Type B pancreatic cell (in vitro differentiated cells): ENCODE results near the gene SGCA. TPM values are rescaled to one million over a fixed set of nuclear protein-coding genes. Genes with fewer than 3 reads are reported as not detected.
A peak's percentile ranks its signal among the peaks of the same experiment; 100 is the strongest.

Experiments used
- DNase-seq: peaks from one replicate; pipeline ENCODE4 v3.0.0; 2021; ENCODE audit warnings: mixed read lengths; ENCODE audit not compliant: unreplicated experiment; ENCODE audit errors: extremely low spot score
- H3K27ac Mint-ChIP-seq: 2 replicates; pipeline ENCODE4 v1.8.0; 2021; ENCODE audit warnings: mild to moderate bottlenecking, mixed read lengths
- H3K27me3 Mint-ChIP-seq: 2 replicates; pipeline ENCODE4 v1.8.0; 2021; ENCODE audit warnings: mixed read lengths
- H3K36me3 Mint-ChIP-seq: 2 replicates; pipeline ENCODE4 v1.8.0; 2021; ENCODE audit warnings: mixed read lengths
- H3K4me1 Mint-ChIP-seq: one replicate; pipeline ENCODE4 v1.8.0; 2021; ENCODE audit warnings: mixed read lengths; ENCODE audit not compliant: unreplicated experiment
- H3K4me3 Mint-ChIP-seq: 2 replicates; pipeline ENCODE4 v1.8.0; 2021; ENCODE audit warnings: mild to moderate bottlenecking, mixed read lengths
- H3K9me3 Mint-ChIP-seq: 2 replicates; pipeline ENCODE4 v1.8.0; 2021; ENCODE audit warnings: mixed read lengths
- CTCF ChIP-seq: fragments of 200-600 bp; sonication (generic); conservative IDR thresholded peaks from 2 replicates; pipeline ENCODE4 v1.5.0; 2021; ENCODE audit warnings: antibody characterized with exemption, mild to moderate bottlenecking
- total RNA-seq: library from RNA; stranded (reverse); gene quantifications from 2 replicates; pipeline ENCODE4 v1.2.1, GENCODE V29; 2021; ENCODE audit warnings: low replicate concordance

The SGCA gene
- total RNA-seq, 1 donor from 2014 or later, result 0.72 TPM

GRCh38 chr17:50133769-50134099 is 32.1 kb upstream of the SGCA start:
- TF ChIP-seq CTCF, result no peak

GRCh38 chr17:50134206-50135110 is 31.3 kb upstream of the SGCA start:
- no peaks in the 10 kb centered on the region for H3K9me3 Mint-ChIP-seq
- DNase-seq, result no peak
- H3K27ac Mint-ChIP-seq, result no peak overlapping the region
- no peak overlapping the region for H3K4me3 Mint-ChIP-seq
- H3K36me3 Mint-ChIP-seq, result peaks cover 24% of the 10 kb centered on the region
- peaks cover 20% of the 10 kb centered on the region for H3K4me1 Mint-ChIP-seq
- no peak for TF ChIP-seq CTCF
- H3K27me3 Mint-ChIP-seq, result peaks cover 14% of the 10 kb centered on the region

More at GRCh38 chr17:50133769-50134099, 32.1 kb upstream of the SGCA start:
- Mint-ChIP-seq H3K27me3 (peaks cover 16% of the 10 kb centered on the region), H3K4me3 (no peak overlapping the region), H3K27ac (no peak overlapping the region), H3K36me3 (peaks cover 24% of the 10 kb centered on the region), H3K4me1 (peaks cover 20% of the 10 kb centered on the region), H3K9me3 (no peaks in the 10 kb centered on the region)
- no peak for DNase-seq

DNA sequence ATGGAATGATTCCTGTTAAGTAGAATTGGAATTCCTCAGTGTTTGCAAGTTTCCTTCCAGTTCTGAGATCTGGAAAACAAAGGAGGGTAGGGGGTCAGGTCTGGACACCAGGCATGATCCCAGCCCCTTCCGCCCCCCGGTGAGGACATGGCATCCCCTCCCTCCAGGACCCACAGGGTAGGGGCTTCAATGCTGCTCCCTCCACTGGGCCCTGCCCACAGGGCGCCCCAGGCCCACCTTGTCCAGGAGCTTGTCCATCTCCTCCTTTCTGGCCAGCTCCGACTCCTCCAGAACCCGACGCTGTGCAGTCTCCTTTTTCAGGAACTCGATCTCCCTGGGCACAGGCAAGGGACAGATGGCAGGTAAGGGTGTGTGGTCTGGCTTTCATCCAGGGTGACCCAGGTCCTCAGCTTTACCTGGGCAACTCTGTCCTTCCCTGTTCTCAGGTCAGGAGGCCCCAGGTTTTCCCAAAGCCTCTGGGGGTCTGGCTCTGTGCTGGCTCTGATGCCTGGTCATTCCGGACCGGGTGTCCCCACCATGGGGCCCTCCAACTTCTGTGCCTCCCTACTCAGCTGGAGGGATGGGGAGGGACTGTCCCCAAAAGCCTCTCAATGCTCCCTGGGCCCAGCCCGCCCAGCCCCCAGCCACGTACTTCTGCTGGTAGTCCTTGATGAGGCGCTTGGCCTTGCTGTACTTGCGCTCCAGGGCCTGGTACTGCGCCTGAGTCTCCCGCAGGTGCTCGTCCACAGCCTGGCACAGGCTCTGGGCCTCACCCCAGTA is 30.3 kb upstream of the SGCA start:
- no peak overlapping the region for H3K27ac Mint-ChIP-seq
- H3K9me3 Mint-ChIP-seq, result no peaks in the 10 kb centered on the region

DNA sequence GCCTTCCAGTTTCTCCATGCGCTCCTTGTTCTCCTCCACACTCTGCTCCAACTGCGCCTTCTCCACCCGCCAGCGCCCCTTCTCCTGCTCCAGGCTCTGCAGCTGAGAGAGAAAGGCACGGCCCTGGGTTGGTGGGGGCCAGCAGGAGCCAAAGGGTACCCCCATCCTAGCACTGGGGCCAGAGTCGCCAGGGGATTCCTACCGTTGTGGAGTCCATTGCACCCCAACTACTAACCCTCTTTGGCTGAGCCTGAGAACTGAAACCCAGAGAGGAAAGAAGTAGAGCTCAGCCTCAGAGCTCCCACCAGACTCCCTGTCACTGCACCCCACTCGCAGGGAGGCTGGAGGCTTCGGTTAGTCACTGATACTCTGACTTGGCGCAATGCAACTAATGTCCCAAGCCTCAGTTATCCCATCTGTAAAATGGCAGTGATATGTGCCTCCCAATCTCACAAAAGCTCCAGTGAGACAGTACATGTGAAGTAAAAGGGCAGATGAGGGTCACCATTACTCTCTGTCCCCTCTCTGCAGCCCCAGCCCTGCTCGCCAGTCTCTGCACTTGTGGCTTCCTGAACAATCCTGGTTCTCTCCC is 29.6 kb upstream of the SGCA start:
- no peak overlapping the region for H3K27ac Mint-ChIP-seq
- DNase-seq, result peak; percentile 57
- TF ChIP-seq CTCF, result no peak
- H3K36me3 Mint-ChIP-seq, result peaks cover 31% of the 10 kb centered on the region
- peaks cover 24% of the 10 kb centered on the region for H3K4me1 Mint-ChIP-seq
- no peaks in the 10 kb centered on the region for H3K9me3 Mint-ChIP-seq
- H3K27me3 Mint-ChIP-seq, result peaks cover 6% of the 10 kb centered on the region
- H3K4me3 Mint-ChIP-seq, result no peak overlapping the region

More for the DNA sequence above, 30.3 kb upstream of the SGCA start:
- peaks cover 28% of the 10 kb centered on the region for H3K4me1 Mint-ChIP-seq
- H3K36me3 Mint-ChIP-seq, result peaks cover 31% of the 10 kb centered on the region
- H3K4me3 Mint-ChIP-seq, result no peak overlapping the region
- peaks cover 11% of the 10 kb centered on the region for H3K27me3 Mint-ChIP-seq
- no peak for TF ChIP-seq CTCF
- DNase-seq, result no peak

GRCh38 chr17:50137042-50137441 is 28.8 kb upstream of the SGCA start:
- H3K36me3 Mint-ChIP-seq, result peaks cover 35% of the 10 kb centered on the region
- no peaks in the 10 kb centered on the region for H3K9me3 Mint-ChIP-seq
- no peak for DNase-seq
- H3K27me3 Mint-ChIP-seq, result no peaks in the 10 kb centered on the region
- no peak overlapping the region for H3K27ac Mint-ChIP-seq
- TF ChIP-seq CTCF, result no peak
- H3K4me1 Mint-ChIP-seq, result peaks cover 19% of the 10 kb centered on the region
- no peak overlapping the region for H3K4me3 Mint-ChIP-seq
